ENCODE results near the gene TRPC6. TPM values are rescaled to one million over a fixed set of nuclear protein-coding genes. Genes with fewer than 3 reads are reported as not detected.

Gene TRPC6
- total and polyA plus RNA-seq, 2 of the 8 experiments (the other 6 are each of a cell fraction or from before 2014, with no cell fraction given): 0.26 to 0.39 TPM

GRCh38 chr11:101577461-101577860, 6.3 kb downstream of the TRPC6 start:
- Histone ChIP-seq H3K4me3 (ENCODE audit: extremely low read depth in 1 of 4, insufficient read depth in 2 of 4, low read depth in 3 of 4, low read length in 4 of 4) (no peak overlapping the region), H2BK15ac (ENCODE audit: low read length) (no peak overlapping the region), H3K56ac (replicated peaks; ENCODE audit: insufficient read length, low read depth, low read length) (no peak overlapping the region), H3K14ac (ENCODE audit: insufficient read length) (no peak overlapping the region), H3K23ac (ENCODE audit: insufficient read length) (no peak overlapping the region), H3K36me3 (ENCODE audit: control insufficient read depth in 2 of 4, insufficient read depth in 4 of 4, low read length in 3 of 4) (no peaks in the 10 kb centered on the region), H3K4me2 (ENCODE audit: insufficient read depth in 1 of 2, low read depth in 2 of 2, low read length in 2 of 2) (no peak overlapping the region), H3K23me2 (ENCODE audit: low read depth, low read length) (peaks cover 4% of the 10 kb centered on the region), H2AK5ac (ENCODE audit: low read depth, low read length) (no peak overlapping the region), H3K79me2 (ENCODE audit: control insufficient read depth in 1 of 2, insufficient read depth in 2 of 2, low read length in 2 of 2) (no peaks in the 10 kb centered on the region), H3K9me3 (ENCODE audit: insufficient read depth in 2 of 2, low read depth in 1 of 2, low read length in 1 of 2) (no peaks in the 10 kb centered on the region), H2BK12ac (ENCODE audit: low read depth, low read length) (no peak overlapping the region), H3K27me3 (replicated peaks in 1 of 4; ENCODE audit: control insufficient read depth in 3 of 4, extremely low read depth in 1 of 4, insufficient read depth in 3 of 4, low read length in 3 of 4) (peaks cover 8 to 15% (median 11%) of the 10 kb centered on the region in 4 experiments), H3K18ac (ENCODE audit: extremely low read depth, low read length) (no peak overlapping the region), H4K8ac (ENCODE audit: extremely low read depth, insufficient read depth, low read length) (no peak overlapping the region), H3K4me1 (replicated peaks in 1 of 4; ENCODE audit: control insufficient read depth in 3 of 4, insufficient read depth in 4 of 4, low read length in 3 of 4) (peaks cover 0 to 4% (median 2%) of the 10 kb centered on the region in 4 experiments; a peak in 3 of 7 replicates), H3K9ac (replicated peaks in 1 of 4; ENCODE audit: extremely low read depth in 1 of 4, low read depth in 3 of 4, low read length in 3 of 4) (no peak overlapping the region), H4K91ac (replicated peaks; ENCODE audit: insufficient read length, low read length) (no peak overlapping the region), H2AFZ (ENCODE audit: low read length) (no peak overlapping the region), H4K20me1 (replicated peaks in 1 of 2; ENCODE audit: control insufficient read depth in 1 of 2, insufficient read depth in 2 of 2, low read length in 2 of 2) (no peaks in the 10 kb centered on the region), H4K5ac (ENCODE audit: insufficient read length, low read depth, low read length) (no peak overlapping the region), H2BK120ac (replicated peaks; ENCODE audit: low read depth, low read length) (no peak overlapping the region), H3K4ac (replicated peaks; ENCODE audit: insufficient read length, low read depth, low read length) (no peak overlapping the region), H3K27ac (ENCODE audit: low read depth, low read length) (no peak overlapping the region), H3K79me1 (ENCODE audit: low read depth, low read length) (no peaks in the 10 kb centered on the region), H2BK5ac (ENCODE audit: low read depth, low read length) (no peak overlapping the region), H2BK20ac (ENCODE audit: low read length) (no peak overlapping the region)
- FAIRE-seq (no peak), DNase-seq (ENCODE audit: low read depth in 1 of 2, low spot score in 2 of 2) (no peak)
- TF ChIP-seq TEAD4 (IDR thresholded peaks at IDR 0.05; ENCODE audit: low read depth, low read length): no peak
- TF ChIP-seq EP300 (IDR thresholded peaks at IDR 0.05; ENCODE audit: borderline replicate concordance in 1 of 2, low read depth in 2 of 2, low read length in 2 of 2): no peak
- ChIA-PET POLR2A (ENCODE audit: partially characterized antibody) (no interaction called here), CTCF (ENCODE audit: partially characterized antibody) (interaction anchor here (1.0 kb wide), 1 partner anchor 8 kb away, joined by 4 read pairs; no protein-coding TSS in a partner anchor)
- 94% methylated on average over 6 of the region's 6 CpGs; no CpG with 5 or more reads in 1 of the 2 experiments for WGBS, 2 experiments (ENCODE audit: extremely low coverage in 1 of 2, insufficient coverage in 1 of 2, insufficient read length in 1 of 2, insufficient replicate concordance in 2 of 2, low coverage in 1 of 2, low lambda C conversion rate in 2 of 2, missing lambda C conversion rate in 1 of 2)
